Endothelial cell (in vitro differentiated cells): ENCODE measurements around the gene MAD1L1. TPM values are rescaled to one million over a fixed set of nuclear protein-coding genes. Genes with fewer than 3 reads are reported as not detected.
A peak's percentile ranks its signal among the peaks of the same experiment; 100 is the strongest.

Experiments used
- DNase-seq: peaks from one replicate; pipeline ENCODE4 v3.0.0; 2021; ENCODE audit warnings: low spot score
- H3K27ac Mint-ChIP-seq: one replicate; pipeline ENCODE4 v1.8.0; 2021; ENCODE audit warnings: mixed read lengths, inconsistent platforms; ENCODE audit not compliant: unreplicated experiment
- H3K27me3 Mint-ChIP-seq: one replicate; pipeline ENCODE4 v1.8.0; 2021; ENCODE audit warnings: mild to moderate bottlenecking, moderate library complexity, mixed read lengths, inconsistent platforms; ENCODE audit not compliant: unreplicated experiment
- H3K36me3 Mint-ChIP-seq: one replicate; pipeline ENCODE4 v1.8.0; 2021; ENCODE audit warnings: mild to moderate bottlenecking, low read depth, mixed read lengths, inconsistent platforms; ENCODE audit not compliant: unreplicated experiment
- H3K4me1 Mint-ChIP-seq: one replicate; pipeline ENCODE4 v1.8.0; 2021; ENCODE audit warnings: mild to moderate bottlenecking, mixed read lengths, inconsistent platforms; ENCODE audit not compliant: unreplicated experiment
- H3K4me3 Mint-ChIP-seq: one replicate; pipeline ENCODE4 v1.8.0; 2021; ENCODE audit warnings: mild to moderate bottlenecking, mixed read lengths, inconsistent platforms; ENCODE audit not compliant: unreplicated experiment
- H3K9me3 Mint-ChIP-seq: one replicate; pipeline ENCODE4 v1.8.0; 2021; ENCODE audit warnings: mixed read lengths, inconsistent platforms; ENCODE audit not compliant: unreplicated experiment
- total RNA-seq: library from RNA; stranded (reverse); fragmentation: NEBNext Ultra II Directional; extraction: Animal tissue kit (Norgen Biotek cat#: 25700); gene quantifications from one replicate; pipeline ENCODE4 v1.2.1, GENCODE V29; 2021; ENCODE audit not compliant: unreplicated experiment
- TF ChIP-seq, protein P1 (sequence below): fragments of 200-600 bp; sonication (generic); IDR thresholded peaks from one replicate; pipeline ENCODE4 v1.5.0; 2021; ENCODE audit warnings: antibody characterized with exemption; ENCODE audit not compliant: unreplicated experiment

MAD1L1 gene
- total RNA-seq, 1 donor from 2014 or later = 43.3 TPM

DNA sequence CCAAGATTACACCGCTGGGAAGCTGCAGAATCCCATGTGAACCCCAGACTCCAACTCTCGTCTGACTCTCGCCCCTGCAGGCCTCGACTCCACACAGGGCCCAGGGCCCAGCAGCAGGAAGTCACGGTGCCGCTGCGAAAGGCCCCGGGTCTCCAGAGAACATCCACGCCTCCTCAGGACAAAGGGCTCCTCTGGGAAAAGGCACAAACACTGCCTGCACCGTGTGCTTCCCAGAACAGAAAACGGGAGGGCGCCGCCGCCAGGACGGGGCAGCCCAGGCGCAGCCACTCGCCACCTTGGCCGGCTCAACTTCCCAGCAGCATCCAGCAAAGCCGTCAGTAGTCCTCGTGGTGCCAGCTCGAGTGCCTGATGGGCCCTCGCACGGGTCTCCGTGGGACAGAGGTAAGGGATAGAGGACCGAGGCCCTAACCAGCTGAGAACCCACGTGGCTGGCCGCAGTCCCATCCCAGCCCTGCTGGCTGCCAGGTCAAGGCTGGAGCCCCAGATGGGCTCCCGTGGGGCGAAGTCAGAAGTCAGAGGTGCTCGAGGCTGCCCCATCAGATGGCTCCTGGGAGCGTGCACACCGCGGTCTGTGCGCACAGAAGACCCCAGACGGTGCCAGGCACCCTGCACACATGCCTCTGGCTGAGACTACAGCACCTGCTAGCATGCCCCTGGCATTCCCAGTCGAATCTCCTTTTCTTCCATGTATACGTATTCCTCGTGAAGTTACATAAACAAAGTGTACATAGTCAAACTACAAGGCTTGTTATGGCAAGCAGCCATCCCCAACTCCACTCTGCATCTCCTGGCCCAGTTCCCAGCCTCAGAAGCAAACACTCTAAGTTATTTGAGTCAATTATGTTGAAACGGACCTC, 60.2 kb downstream of the MAD1L1 start:
- Mint-ChIP-seq H3K4me1 (peaks cover 22% of the 10 kb centered on the region), H3K36me3 (peaks cover 34% of the 10 kb centered on the region), H3K4me3 (peak overlapping the region; percentile 80), H3K27me3 (peaks cover 12% of the 10 kb centered on the region), H3K9me3 (no peaks in the 10 kb centered on the region), H3K27ac (no peak overlapping the region)
- no peak for DNase-seq
- TF ChIP-seq, protein P1, sequence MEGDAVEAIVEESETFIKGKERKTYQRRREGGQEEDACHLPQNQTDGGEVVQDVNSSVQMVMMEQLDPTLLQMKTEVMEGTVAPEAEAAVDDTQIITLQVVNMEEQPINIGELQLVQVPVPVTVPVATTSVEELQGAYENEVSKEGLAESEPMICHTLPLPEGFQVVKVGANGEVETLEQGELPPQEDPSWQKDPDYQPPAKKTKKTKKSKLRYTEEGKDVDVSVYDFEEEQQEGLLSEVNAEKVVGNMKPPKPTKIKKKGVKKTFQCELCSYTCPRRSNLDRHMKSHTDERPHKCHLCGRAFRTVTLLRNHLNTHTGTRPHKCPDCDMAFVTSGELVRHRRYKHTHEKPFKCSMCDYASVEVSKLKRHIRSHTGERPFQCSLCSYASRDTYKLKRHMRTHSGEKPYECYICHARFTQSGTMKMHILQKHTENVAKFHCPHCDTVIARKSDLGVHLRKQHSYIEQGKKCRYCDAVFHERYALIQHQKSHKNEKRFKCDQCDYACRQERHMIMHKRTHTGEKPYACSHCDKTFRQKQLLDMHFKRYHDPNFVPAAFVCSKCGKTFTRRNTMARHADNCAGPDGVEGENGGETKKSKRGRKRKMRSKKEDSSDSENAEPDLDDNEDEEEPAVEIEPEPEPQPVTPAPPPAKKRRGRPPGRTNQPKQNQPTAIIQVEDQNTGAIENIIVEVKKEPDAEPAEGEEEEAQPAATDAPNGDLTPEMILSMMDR = no peak

DNA sequence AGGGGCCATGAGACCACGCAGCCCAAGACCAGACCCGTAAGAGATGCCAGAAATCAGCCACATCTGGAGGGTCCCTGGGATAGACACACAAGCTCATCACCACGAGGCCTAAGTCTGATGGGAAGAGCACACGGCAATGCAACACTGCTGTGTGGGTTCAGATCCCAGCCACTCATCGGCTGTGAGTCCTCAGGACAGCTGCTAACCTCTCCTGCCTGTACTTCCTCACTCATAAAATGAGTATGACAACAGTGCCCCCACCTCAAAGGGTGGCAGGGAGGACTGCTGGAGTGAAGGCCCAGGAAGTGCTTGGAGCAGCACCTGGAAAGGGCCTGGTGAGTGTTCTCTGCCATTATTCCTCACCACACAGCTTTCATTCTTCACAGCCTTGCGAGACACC, 60.9 kb downstream of the MAD1L1 start:
- TF ChIP-seq, protein P1 = no peak
- Mint-ChIP-seq H3K36me3 (peaks cover 34% of the 10 kb centered on the region), H3K4me1 (peaks cover 22% of the 10 kb centered on the region), H3K27me3 (peaks cover 12% of the 10 kb centered on the region), H3K4me3 (no peak overlapping the region), H3K9me3 (no peaks in the 10 kb centered on the region), H3K27ac (no peak overlapping the region)
- DNase-seq = no peak

DNA sequence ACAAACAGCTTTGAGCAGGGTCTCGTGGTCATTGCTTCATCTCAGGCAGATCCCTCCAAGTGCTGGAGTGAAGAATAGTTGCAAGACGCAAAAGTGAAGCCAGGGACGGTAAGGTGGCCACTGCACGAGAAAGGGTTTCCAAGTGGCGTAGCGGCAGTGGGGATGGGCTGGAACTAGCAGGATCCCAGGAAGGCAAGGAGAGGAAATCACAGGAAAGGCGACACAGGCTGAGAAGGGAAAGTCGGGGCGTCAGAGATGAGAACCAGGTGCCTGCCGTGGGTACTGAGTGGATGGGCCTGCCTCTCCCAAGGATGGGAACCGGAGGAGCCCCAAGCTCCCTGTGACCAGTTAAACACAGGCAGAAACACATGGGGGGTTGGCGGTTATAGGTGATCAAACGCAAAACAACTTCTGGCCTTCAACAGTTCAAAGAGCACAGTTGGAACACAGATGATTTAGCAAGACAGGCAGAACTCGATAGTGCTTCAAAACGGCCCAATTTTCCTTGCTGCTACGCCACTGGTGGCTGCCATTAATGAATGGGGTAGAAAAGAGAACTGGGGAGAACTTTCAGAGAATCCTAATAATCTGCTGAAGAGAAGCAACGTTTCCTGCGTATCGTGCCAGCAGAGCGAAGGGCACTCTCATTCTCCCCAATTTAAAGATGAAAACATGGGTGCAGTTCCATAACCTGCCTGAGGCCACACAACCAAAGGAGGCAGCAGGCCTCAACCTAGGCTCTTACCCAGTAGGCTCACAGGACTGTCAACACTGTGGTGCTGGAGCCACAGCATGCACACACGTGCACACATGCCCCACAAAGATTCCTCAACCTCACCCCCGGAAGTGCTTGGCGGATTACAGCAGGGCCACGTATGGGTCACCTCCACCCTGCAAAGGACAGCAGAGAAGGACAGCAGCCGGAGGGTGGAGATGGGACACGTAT, 61.9 kb downstream of the MAD1L1 start:
- Mint-ChIP-seq H3K36me3 (peaks cover 34% of the 10 kb centered on the region), H3K4me1 (peaks cover 22% of the 10 kb centered on the region), H3K9me3 (no peaks in the 10 kb centered on the region), H3K27me3 (peaks cover 12% of the 10 kb centered on the region), H3K27ac (peak overlapping the region; percentile 33), H3K4me3 (no peak overlapping the region)
- DNase-seq = no peak
- TF ChIP-seq, protein P1 = no peak

DNA sequence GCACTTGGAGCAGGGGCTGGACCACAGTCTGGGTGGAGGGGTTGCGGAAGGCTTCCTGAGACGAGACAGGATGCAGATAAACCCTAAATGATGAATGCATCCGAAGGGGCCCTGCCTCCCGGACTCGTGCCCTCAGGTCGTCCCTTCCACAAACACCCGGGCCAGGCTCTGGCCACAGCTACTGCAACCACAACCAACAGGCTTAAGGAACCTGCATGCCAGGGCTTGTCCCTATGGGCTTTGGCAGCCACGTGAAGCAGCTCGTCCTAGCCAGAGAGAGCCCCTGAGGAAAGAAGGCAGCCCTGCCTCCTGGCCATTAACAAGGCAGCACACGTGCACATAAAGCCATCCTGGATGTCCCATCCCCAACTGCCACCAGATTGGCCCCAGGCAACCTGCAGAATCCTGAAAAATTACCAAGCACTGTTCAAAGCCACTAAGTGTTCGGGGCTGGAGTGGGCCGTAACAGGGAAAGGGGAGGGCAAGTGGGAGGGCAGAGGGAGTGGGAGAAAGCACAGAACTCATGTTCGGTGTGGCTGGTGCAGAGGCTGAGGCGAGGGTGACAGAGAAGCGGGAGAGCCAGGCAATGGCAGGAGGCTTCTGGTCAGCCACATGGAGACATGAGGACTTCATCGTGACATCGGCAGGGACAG, 62.7 kb downstream of the MAD1L1 start:
- H3K4me3 Mint-ChIP-seq = no peak overlapping the region

More for the DNA sequence above, 62.7 kb downstream of the MAD1L1 start:
- Mint-ChIP-seq H3K27ac (peak overlapping the region; percentile 33), H3K4me1 (peaks cover 16% of the 10 kb centered on the region), H3K27me3 (peaks cover 12% of the 10 kb centered on the region), H3K36me3 (peaks cover 39% of the 10 kb centered on the region), H3K9me3 (no peaks in the 10 kb centered on the region)
- TF ChIP-seq, protein P1 = no peak
- DNase-seq = no peak
